ENCODE measurements around the gene TEX38.
"Not testable (repeated sequence)": the region's sequence is repeated elsewhere in the genome, so short reads cannot be mapped to it uniquely, and the experiment has no call there.

The TEX38 gene

GRCh38 chr1:46687921-46688509, 16.4 kb downstream of the TEX38 start:
- no peak for DNase-seq (ENCODE audit: low spot score)

DNA sequence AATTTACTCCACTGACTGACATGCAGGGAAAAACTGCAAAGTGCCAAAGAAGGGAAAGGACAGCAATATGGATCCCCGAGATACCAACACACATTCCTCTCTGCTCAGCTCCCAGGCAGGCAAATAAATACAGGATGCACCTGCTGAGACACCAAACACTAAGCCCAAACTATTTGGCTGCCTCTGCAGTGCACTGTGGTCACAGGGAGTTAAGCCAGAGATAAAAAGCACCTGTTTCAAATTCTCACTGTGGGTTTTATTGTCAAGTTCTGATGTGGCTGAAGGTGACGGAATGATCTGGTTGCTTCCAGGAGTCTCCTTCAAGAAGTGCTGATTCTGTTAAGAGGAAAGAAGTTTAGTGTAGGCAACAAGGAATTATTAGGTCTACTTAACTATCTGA, 17.7 kb downstream of the TEX38 start:
- no peak for DNase-seq (ENCODE audit: low spot score)

DNA sequence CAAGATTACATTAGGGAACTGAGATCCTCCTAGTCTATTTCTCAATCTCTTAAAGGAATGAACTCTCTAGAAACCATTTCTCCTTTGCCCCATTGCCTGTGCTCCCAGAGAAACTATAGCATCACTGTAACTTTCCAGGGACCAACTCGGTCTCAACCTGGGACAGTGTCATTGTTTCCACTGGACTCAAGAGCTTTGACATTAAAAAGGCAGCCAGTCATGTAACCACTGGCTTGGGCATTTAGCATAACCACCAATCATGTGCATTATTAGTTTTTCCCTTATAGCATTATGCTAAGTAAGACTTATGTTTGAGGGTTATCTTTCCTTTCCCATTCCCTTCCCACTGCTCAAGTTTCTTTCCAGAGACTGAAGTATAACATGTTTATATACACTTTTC, 18.2 kb downstream of the TEX38 start:
- no peak for DNase-seq (ENCODE audit: low spot score)

DNA sequence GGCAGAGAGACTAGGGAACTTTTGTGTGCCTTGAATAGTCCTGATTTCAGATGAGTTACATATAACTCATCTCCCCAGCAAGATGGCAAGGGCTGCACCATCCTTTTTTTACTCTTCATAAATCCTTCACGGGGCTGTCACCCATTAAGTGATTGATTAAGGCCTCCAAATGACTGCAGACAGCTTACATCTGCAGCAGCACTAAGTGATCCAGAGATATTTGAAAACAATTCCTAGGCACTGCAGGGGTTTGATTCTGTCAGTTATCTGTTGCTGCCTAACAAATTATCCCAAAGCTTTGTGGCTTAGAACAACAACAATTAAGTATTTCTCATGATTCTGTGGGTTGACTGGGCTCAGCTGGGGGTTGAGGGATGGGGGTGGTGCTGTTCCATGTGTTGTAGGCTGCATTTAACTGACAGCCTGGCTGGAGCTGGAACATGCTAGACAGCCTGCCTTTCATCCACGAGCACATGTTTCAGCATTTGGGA, 19.3 kb downstream of the TEX38 start:
- DNase-seq (ENCODE audit: low spot score) = no peak

- no peak for DNase-seq (ENCODE audit: low spot score)
Observed at GRCh38 chr1:46691997-46692790, 20.5 kb downstream of the TEX38 start.

DNA sequence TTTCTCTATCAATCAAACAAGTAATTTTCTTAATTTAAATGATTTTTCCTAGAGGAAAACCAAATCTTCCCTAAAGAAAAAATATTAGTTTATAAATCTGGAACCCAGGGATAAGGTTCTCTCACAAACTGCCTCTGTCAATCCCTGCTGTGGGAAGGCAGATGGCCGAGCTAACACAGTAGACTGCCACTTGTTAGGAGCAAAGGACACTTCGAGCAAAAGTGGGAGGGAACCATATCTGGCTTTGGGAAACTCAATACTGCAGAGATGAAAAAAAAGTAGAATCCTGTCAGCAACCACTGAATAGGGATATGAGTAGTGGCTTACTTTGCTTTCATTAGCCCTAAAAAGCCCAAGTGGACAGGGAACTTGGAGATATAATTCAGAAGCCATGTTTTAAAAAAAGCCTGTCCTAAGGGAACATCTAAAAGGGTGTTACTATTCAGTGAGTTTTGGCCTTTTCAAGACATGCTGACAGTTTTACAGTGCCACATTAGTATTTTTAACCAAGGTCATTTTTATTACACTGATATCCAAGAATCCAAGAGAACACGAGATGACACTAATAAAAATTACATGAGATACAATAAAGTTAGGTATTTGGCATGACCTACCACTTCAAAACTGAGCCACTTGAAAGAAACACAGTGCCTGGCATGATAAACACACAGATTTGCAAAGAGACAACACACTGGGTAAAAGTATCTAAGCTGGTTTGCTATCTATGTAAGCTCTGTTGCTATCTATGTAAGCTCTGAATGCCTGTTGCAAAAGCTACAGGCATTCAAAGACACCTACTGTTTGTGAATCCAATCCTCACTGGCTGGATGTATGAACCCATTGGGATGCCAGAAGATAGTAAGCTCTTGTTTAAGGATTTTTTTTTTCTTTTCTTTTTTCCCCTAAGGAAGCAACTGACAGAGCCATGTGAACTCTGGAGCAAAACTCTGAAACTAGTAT, 21.4 kb downstream of the TEX38 start:
- DNase-seq (ENCODE audit: low spot score) = no peak

DNA sequence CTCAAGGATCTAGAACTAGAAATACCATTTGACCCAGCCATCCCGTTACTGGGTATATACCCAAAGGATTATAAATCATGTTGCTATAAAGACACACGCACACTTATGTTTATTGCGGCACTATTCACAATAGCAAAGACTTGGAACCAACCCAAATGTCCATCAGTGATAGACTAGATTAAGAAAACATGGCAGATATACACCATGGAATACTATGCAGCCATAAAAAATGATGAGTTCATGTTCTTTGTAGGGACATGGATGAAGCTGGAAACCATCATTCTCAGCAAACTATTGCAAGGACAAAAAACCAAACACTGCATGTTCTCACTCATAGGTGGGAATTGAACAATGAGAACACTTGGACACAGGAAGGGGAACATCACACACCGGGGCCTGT, 23.0 kb downstream of the TEX38 start:
- DNase-seq (ENCODE audit: low spot score) = not testable (repeated sequence)

DNA sequence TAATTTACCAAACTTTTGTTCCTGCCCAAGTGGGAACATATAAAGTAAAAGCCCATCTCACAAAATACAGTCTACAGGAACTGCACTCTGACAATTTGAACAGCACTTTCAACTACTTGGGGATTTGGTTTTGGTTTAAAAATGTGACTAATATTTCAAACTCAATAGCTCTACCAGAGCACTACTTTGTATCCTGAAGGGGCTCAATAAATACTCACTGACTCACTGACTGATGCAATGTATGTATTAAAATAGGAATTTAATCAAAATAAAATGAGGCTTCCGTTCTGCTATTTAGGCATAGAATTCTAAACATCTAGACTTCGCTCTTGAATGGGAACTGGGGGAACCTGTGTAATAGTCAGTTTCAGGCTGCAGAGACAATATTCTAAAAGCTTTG, 25.4 kb downstream of the TEX38 start:
- DNase-seq (ENCODE audit: low spot score) = no peak

DNA sequence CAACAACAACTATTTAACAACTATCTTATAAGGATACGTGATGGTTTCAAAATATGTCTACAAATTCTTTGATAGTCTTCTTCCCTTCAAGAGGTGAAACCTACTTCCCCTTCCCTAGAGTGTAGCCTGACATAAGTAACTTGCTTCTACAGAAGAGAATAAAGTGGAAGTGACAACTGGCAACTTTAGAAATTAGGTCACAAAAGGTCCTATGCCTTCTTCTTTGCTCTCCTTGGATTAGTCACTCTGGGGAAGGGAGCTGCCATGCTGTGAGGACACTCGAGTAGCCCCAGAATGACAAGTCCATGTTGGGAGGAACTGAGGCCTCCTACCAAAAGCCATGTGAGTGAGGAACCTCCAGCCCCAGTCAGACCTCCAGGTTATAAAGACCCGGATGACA, 28.0 kb downstream of the TEX38 start:
- DNase-seq (ENCODE audit: low spot score) = no peak

GRCh38 chr1:46703927-46704641, 32.4 kb downstream of the TEX38 start:
- no peak for DNase-seq (ENCODE audit: low spot score)

GRCh38 chr1:46705408-46705807, 33.8 kb downstream of the TEX38 start:
- DNase-seq (ENCODE audit: low spot score) = no peak

DNA sequence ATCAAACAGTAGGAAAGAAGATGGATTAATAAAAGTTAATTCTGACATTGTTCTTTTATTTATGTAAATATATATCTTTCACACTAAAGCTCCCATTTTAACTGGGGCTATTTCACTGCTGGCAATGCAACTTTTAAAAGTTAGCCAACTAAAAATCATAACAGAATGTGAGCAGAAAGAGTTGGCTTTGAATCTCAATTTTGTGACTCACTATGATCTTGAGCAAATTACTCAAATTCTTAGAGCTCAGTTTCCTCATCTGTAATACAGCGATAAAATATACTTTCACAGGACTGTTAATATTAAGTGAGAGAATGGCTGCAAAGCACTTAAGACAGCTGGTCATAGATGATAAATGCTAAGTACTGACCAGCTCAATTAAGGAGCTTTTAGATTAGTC, 36.5 kb downstream of the TEX38 start:
- no peak for DNase-seq (ENCODE audit: low spot score)

- DNase-seq (ENCODE audit: low spot score) = no peak
Observed at GRCh38 chr1:46714976-46715375, 43.3 kb downstream of the TEX38 start.

- DNase-seq (ENCODE audit: low spot score) = no peak
Observed at GRCh38 chr1:46717654-46718053, 46.0 kb downstream of the TEX38 start.

DNA sequence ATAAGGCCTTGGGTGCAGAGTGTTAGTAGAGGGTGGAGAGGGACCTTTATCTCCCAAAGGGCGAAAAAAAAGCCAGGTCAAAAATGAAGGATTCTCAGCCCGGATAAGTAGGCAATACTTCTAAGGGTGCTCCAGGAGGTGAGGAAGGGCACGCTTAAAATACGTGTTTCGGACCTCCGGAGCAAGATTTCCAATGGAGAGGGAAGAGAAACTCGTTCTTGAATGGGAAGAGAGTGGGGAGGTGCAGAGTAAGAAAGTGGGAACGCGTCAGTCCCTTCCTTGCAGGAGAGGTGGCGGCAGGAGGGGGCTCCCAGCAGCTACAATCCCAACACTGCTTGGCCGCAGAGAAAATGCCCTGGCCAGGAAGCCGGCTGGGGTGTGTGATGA, 46.7 kb downstream of the TEX38 start:
- DNase-seq (ENCODE audit: low spot score) = no peak

- peak; percentile 99 for DNase-seq (ENCODE audit: low spot score)
Observed at GRCh38 chr1:46718727-46719622, 47.3 kb downstream of the TEX38 start, which contains the start of gene EFCAB14. EFCAB14 (minus strand) TSS chr1:46719114; CDS start chr1:46718087, 1,027 bp downstream.

GRCh38 chr1:46719689-46720088, 48.0 kb downstream of the TEX38 start:
- no peak for DNase-seq (ENCODE audit: low spot score)

GRCh38 chr1:46720319-46720718, 48.7 kb downstream of the TEX38 start:
- not testable (repeated sequence) for DNase-seq (ENCODE audit: low spot score)

DNA sequence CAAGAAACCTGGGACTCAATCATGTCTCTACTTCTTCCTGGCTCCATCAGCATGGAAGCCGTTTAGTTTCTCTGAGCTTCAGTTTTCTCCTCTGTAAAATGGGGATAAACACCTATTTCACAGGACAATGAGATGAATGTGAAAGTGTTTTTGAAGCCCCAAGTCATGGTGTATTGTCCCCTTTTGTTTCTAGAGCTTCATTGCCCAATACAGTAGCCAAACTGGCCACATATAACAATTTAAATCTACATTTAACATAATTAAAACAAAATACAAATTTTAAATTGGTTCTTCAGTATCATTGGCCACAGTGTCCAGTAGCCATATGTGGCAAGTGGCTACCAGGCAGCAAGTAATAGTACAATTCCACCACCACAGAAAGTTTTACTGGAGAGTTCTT, 49.5 kb downstream of the TEX38 start:
- no peak for DNase-seq (ENCODE audit: low spot score)

DNA sequence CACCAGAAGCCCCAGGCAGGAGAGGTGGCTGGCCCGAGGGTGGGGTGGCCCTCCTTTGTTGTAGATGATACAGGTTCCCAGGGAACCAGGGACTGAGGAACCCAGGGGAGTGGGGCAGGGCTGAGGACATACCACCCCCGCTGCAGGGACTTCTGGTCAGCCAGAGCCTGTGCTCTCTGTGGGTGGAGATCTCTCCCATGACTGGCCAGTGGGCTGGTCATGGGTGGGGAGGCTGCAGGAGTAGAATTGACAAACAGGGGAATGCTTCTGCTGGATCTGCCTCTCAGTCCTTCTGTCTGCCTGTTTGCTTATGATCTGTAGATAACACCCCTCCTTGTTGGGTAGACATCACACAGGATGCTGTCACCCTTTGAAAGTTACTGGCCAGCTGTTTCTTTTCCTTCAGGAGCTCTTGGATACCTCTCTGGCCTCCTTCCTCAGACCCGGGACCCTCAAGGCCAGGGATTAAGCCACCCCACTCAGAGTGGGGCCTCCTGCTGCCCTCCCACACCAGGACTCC, 50.1 kb downstream of the TEX38 start:
- DNase-seq (ENCODE audit: low spot score) = no peak
